HG03066 (cell line): ENCODE measurements around the gene PCBP3.
"Not testable (repeated sequence)": the region's sequence is repeated elsewhere in the genome, so short reads cannot be mapped to it uniquely, and the experiment has no call there.

Source experiments
- ATAC-seq: cut with Tn5 transposase; IDR thresholded peaks from one replicate; pipeline ENCODE4 v1.9.1; 2021; ENCODE audit warnings: low read depth; ENCODE audit not compliant: unreplicated experiment

The PCBP3 gene

GRCh38 chr21:45612665-45613019, 30.9 kb upstream of the PCBP3 start:
- ATAC-seq, result not testable (repeated sequence)

- ATAC-seq, result no peak
Observed at GRCh38 chr21:45613396-45613795, 30.1 kb upstream of the PCBP3 start.

DNA sequence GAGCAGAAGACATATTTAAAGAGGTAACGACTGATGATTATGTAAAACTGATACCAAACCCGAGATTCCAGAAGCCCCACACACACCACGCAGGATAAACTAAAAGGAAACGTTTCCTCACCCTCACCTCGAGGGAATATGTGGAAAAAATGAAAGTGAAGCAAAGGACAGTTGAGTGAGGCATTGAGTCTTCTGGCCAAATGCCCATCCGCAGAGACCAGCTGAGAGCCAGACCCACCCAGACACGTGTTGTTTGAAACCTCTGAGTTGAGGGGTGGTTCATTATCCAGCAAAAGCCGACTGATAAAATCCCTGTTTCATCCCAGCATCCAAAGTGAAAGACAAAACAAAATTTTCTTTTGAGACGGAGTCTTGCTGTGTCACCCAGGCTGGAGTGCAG, 29.6 kb upstream of the PCBP3 start:
- no peak for ATAC-seq

DNA sequence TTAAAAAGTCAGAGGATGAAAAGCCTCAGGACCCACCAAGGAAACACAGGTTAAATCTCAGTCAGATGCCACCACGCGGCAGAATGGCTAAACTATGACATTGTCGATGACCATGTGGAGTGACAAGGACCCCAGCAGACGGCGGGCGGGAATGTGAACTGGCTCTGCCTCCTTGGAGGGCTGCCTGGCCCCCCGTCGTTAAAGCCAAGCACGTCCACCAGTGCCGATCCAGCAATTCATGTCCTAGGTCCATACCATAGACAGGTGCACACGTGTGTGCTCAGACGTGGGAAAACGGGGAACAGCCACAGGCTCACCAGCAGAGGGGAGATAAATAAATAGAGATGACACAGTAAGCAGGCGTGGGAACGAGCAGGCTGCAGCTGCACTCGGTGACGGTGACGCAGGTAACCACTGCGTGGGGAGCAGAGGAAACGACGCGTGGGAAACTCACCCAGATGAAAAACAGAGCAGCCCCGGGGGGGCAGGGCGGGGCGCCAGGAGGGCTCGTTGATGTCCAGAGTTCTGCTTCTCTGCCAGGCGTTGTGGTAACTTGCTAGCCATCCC, 28.3 kb upstream of the PCBP3 start:
- ATAC-seq, result no peak

- ATAC-seq, result no peak
Observed at GRCh38 chr21:45617021-45617921, 26.3 kb upstream of the PCBP3 start.

DNA sequence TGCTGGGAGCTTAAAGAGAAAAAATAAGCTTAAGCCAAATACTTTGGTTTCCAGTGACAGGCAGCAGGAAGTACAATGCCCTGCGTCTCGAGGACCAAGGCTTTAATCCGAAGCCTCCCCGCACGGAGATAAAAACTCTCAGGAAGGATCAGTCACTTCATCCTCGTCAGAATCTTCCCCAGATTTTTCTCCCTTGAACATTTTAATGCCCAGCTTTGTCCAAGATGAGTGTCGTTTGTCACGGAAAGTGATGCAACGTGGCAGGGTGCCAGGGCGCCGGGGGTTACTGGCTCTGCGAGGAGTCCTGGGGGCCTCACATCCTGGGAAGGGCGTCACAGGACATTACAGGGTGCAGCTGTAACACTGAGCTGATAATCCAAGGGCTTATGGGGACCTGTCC, 25.2 kb upstream of the PCBP3 start:
- no peak for ATAC-seq

GRCh38 chr21:45618846-45619485, 24.6 kb upstream of the PCBP3 start:
- ATAC-seq, result no peak

DNA sequence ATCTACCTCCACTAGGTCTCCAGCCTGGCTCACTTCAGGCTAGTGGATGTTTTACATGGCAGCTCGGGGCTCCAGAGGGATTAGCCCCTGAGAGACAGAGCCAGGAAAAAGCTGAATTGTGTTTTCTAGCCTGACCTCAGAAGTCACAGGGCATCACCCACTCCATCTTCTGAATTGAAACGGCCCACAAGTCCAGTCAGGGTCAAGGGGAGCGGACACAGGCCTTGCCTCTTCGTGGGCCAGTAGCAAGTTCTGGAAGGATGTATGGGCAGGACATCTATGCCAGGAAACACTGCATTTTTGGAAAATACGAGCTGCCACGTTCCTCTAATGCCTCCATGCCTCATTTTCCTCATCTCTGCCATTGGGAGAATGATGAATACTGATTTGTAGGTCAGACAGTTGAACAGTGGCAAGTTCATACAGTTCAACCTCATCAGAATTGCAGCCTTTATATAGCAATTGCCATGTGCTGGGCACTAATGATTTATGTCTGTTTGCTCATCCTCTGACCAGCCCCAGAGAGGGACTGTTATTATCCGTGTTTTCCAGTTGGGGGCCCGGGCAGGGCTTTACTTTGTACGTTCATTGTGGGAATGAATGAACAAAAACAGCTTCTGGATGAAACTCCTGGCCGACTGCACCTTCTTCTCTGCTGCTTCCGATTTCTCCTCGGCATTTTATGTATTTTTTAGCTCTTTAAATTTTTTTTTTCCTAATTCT, 23.2 kb upstream of the PCBP3 start:
- ATAC-seq, result no peak

GRCh38 chr21:45621435-45622331, 21.8 kb upstream of the PCBP3 start:
- not testable (repeated sequence) for ATAC-seq

- no peak for ATAC-seq
Observed at GRCh38 chr21:45622416-45623097, 21.0 kb upstream of the PCBP3 start.

DNA sequence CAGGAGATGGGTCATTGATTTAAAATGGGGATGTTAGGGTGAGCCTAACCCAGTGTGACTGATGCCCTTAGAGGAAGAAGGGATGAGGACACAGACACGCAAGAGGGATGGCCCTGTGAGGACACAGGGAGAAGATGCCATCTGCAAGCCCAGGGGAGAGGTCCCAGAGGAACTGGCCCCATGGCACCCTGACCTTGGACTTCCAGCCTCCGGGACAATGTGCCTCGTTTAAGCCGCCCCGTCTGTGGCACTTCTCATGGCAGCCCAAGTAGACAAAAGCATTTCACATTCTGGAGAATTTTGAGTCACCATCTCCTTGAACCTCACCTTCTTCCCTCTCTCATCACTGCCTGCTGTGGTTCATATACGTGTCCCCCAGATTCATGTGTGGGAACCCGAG, 20.1 kb upstream of the PCBP3 start:
- ATAC-seq, result no peak

- ATAC-seq, result not testable (repeated sequence)
Observed at GRCh38 chr21:45626127-45626526, 17.4 kb upstream of the PCBP3 start.

DNA sequence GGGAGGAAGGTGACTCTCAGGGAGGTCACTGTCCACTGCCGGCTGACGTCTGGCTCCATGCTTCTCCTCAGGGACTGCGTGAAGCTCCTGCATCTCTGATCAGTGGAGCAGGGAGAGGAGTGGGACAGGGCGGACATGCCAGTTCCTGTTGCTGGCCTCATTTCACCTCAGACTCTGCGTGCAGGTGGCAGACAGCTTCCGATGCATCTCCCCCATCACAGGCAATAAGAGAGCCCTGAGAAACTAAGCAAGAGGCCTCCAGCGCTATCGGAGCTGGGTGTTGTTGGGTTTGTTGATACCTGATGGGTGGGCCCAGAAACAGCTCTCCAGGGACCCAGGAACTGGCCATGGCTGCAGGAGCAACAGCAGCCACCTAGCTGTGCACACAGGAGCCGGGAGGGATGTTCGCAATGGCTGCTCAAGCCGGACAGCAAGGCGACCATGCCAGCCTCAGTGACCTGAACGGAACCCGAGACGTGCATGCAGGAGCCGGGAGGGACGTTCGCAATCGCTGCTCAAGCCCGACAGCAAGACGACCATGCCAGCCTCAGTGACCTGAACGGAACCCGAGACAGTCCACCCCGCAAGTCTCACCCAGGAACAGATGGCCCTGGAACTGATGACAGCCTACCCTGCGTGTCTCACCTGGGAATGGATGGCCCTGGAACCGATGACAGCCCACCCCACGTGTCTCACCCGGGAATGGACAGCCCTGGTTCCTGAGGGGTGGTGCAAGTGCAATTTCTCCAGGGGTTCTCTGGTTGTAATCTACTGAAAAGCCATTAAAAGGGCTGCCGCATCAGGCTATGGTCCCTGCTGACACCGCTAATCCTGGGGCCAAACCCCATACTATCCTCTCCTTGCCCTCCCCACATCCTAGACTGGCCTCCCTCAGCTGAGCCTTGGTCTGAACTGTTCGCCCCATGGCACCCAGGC, 14.2 kb upstream of the PCBP3 start:
- no peak for ATAC-seq

GRCh38 chr21:45630066-45630694, 13.3 kb upstream of the PCBP3 start:
- ATAC-seq, result no peak

- ATAC-seq, result no peak
Observed at GRCh38 chr21:45630876-45631275, 12.6 kb upstream of the PCBP3 start.

DNA sequence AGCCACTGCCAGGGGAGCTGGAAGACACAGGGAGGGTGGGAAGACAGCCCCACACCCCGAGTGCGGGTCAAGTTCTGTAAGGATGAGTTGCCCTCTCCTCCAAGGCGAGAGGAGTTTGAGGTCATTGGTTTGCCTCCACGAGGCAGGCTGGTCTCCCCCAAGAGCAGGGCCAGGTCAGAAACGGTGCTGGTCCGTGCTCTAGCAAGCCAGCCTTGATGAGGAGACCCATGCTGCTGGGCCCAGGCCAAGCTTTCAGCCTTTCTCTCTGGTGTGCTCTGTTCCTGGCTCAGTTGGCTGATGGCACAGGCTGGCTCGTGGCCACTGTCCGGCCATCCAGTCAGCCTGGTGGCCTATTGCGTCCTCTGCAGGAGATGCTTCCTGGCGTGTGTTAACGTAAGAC, 12.0 kb upstream of the PCBP3 start:
- ATAC-seq, result no peak

GRCh38 chr21:45632160-45632559, 11.4 kb upstream of the PCBP3 start:
- no peak for ATAC-seq

DNA sequence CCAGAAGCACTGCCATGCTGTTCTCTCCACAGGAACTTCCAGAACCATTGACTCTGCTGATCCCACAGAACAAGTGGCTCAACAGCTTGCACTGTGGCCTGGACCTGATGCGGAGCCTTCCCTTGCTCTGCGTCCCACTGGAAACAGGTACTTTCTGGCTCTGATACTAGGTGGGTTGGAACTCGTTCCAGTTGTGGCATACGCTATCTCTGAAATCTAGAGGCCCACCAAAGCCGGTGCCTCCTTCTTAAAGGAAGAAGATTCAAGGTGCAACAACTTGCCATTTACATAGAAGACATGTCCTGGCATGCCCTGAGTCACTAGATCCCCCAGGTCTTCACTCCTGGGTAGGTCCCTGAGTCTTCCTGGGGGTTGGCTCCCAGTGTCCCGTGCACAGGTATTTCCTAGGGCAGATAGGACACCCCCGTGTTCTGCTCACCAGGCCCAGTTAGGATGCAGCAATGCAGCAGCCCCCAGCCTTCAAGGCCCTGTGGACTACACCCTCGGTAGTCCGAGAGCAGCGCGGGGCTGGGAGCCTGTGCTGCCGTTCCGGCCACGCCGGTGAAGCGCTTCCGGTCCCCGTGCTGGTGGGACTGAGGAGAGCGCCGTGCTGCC, 10.8 kb upstream of the PCBP3 start:
- no peak for ATAC-seq
